GM19023 (cell line): Measurements from ENCODE around the gene ZP3.
"Not testable (repeated sequence)": the region's sequence is repeated elsewhere in the genome, so short reads cannot be mapped to it uniquely, and the experiment has no call there.

Experiments used
- ATAC-seq: cut with Tn5 transposase; IDR thresholded peaks from one replicate; pipeline ENCODE4 v1.9.1; 2021; ENCODE audit warnings: mild to moderate bottlenecking, moderate library complexity; ENCODE audit not compliant: unreplicated experiment

ZP3 gene

DNA sequence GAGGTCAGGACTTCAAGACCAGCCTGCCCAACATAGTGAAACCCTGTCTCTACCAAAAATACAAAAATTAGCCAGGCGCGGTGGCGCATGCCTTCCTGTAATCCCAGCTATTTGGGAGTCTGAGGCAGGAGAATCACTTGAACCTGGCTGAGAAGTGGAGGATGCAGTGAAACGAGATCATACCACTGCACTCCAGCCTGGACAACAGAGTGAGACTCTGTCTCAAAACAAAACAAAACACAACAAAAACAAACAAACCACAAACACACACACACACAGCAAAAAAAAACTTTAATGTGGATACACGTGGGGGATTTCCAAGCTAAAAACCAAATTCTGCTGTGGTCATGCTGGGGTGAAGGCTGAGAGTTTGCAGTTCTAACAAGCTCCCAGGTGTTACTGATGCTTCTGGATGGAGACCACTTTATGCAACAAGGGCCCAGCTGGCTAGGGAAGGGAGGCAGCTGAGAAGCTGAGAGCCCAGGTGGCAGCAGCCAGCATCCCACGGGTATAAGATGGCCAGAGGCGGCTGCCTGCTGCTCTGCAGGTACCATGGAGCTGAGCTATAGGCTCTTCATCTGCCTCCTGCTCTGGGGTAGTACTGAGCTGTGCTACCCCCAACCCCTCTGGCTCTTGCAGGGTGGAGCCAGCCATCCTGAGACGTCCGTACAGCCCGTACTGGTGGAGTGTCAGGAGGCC, at the start of gene ZP3:
Gene ZP3, plus strand, starts transcription at position 538 of the 699 bp plus-strand sequence. Its CDS starts 15 bp downstream, at position 553.
- peak; percentile 75 for ATAC-seq

DNA sequence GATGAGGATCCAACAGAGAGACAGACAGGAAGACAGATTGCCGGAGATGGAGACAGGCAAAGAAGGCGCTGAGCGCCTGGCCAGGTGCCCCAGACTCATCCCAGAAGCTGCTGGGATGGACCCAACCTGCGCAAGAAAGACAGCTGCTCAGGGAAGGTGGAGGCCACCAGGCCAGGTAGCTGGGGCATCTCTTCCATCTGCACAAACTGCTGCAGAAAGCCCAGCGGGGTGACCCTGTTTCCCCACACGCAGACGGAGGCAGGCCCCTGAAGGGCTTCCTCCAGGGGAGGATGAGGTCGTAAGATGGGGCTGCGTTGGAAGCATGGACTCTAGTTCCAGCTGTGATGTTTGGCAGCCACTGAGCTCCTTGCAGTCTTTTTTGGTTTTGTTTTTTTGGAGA, 49.5 kb upstream of the ZP3 start:
- no peak for ATAC-seq

DNA sequence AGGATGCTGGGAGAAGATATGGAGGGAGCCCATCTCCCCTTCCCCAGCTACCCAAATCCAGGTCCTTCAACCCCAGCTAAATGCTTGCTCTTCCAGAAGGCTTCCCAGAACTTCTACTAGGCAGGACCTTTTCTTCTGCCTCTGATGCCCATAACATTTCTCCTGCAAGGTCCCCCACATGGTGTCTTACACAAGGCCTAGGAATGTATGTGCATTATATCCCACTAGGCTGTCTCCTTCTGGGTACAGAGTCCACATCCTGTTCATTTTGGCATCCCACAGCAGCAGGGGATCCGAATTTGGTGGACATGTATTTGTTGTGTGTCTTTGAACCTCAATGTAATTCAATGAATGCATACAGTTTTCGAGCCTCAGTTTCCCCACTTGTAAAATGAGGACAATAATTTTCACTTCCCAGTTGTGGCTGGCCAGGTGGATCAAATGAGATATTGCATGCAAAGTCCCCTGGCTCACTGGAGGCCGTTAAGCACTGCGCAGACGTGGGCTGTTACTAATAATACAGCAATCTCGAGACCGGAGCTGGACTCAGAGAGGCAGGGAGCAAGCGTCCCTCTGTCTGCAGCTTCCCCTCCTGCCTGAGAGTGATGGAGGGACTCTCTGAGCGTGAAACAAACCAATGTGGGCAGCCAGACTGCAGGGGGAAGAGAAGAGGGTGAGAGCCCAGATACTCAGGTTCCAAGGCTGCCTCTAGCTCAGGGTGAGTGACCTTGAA, 47.4 kb upstream of the ZP3 start:
- ATAC-seq: no peak

DNA sequence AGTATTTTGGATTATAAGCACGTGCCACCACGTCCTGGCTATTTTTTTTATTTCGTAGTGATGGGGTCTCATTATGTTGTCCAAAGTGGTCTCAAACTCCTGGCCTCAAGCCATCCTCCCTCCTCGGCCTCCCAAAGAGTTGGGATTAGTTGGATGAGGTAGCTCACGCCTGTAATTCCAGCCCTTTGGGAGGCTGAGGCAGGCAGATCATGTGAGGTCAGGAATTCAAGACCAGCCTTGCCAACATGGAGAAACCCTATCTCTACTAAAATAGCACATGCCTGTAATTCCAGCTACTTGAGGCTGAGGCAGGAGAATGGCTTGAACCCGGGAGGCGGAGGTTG, 44.2 kb upstream of the ZP3 start:
- no peak for ATAC-seq

DNA sequence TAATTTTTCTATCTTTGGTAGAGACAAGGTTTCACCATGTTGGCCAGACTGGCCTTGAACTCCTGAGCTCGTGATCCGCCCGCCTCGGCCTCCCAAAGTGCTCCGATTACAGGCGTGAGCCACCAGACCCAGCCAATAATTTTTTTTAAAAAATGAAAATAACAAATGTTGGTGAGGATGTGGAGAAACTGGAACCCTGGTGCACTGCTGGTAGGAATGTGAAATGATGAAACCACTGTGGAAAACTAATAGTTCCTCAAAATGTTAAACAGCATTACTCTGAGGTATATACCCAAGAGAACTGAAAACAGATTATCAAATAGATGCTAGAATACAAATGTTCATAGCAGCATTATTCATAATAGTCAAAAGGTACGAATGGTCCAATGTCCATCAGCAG, 42.9 kb upstream of the ZP3 start:
- ATAC-seq: no peak

DNA sequence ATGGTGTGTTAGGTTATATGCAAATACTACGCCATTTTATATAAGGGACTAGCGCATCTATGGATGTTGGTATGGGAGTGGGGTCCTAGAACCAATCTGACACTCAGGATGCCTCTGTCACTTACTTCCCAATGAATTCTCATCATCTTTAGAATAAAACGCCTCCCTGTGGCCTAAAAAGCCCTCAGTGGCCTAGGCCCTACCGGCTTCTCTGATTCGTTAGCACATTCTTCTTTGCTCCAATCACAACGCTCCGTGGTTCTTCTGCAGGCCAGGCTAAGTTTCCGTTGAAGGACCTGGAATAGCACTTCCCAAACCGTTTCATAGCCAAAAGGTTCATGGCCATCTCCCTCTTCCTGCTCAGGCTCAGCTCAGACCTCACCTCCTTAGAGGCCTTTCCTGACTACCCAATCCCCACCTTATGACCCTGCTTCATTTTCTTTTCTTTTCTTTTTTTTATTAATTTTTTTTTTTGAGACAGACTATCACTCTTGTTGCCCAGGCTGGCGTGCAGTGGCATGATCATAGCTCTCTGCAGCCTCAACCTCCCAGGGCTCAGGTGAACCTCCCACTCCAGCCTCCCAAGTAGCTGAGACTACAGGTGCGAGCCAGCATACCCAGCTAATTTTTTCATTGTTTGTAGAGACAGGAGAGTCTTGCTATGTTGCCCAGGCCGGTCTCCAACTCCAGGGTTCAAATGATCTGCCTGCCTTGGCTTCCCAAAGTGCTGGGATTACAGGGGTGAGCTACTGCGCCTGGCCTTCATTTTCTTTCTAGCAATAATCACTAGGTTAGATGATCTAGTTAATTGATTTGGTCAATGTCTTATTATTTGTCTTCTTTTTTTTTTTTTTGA, 41.4 kb upstream of the ZP3 start:
- no peak for ATAC-seq

DNA sequence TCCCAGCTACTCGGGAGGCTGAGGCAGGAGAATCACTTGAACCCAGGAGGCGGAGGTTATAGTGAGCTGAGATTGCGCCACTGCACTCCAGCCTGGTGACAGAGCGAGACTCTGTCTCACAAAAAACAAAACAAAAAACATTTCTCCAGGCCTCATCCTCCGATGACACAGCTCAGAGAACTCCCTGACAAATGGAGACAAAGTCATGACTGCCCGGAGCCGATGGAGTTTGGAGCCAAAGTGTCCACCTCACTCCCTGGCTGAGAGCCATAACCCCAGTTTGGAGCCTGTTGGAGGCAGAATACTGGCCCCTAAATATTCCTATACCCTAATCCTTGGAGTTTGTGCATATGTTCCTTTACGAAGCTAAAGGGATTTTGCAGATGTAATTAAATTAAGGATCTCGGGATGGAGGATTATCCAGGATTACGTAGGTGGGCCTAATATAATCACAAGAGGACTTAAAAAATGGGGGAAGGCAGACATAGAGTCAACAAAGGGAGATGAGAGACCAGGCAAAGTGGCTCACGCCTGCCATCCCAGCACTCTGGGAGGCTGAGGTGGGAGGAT, 38.0 kb upstream of the ZP3 start:
- ATAC-seq: no peak

DNA sequence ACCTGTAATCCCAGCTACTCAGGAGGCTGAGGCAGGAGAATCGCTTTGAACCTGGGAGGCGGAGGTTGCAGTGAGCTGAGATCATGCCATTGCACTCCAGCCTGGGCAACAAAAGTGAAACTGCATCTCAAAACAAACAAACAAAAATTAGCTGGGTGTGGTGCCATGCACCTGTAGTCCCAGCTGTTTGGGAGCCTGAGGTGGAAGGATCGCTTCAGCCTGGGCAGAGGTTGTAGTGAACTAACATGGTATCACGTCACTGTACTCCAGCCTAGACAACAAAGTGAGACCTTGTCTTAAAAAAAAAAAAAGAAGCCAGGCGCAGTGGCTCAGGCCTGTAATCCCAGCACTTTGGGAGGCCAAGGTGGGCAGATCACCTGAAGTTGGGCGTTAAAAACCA, 37.0 kb upstream of the ZP3 start:
- not testable (repeated sequence) for ATAC-seq

DNA sequence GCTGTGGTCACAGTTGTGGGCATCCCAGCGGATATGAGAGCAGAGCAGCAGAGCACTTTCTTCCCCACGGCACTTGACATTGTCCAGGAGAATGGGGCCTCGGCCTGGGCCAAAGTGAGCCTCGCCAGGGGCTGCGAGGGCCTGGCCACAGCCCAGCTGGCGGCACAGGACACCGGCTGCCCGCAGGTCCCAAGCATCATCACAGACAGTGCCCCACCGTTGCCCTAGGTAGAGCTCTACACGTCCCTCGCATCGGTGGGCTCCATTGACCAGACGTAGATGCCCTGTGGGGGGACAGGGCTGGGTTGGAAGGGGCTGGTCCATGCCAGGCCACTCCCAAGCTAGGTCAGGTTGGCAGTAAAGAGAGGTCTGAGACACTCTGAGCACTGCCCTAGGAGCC, 34.7 kb upstream of the ZP3 start:
- ATAC-seq: no peak

DNA sequence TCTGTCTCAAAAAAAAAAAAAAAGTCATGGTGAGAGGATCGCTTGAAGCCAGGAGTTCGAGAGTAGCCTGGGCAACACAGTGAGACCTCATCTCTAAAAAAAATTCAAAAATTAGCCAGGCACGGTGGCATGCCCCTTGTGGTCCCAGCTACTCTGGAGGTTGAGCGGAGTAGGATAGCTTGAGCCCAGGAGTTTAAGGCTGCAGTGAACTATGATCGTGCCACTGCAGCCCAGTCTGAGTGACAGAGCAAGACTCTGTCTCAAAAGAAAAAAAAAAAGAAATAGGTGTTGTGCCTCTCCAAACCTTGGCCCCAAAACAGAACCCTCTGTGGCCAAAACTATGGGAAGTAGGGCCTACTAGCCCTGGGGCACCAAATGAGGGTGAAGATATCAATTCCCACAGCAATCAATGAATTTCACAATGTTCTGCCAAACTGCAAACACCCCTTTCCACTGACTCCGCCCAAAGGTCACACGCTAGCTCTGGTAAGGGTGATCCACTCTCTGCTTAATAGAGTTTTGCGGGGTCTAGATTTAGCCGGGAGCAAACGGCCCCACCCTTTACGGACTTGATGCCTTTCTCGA, 32.1 kb upstream of the ZP3 start:
- no peak for ATAC-seq

DNA sequence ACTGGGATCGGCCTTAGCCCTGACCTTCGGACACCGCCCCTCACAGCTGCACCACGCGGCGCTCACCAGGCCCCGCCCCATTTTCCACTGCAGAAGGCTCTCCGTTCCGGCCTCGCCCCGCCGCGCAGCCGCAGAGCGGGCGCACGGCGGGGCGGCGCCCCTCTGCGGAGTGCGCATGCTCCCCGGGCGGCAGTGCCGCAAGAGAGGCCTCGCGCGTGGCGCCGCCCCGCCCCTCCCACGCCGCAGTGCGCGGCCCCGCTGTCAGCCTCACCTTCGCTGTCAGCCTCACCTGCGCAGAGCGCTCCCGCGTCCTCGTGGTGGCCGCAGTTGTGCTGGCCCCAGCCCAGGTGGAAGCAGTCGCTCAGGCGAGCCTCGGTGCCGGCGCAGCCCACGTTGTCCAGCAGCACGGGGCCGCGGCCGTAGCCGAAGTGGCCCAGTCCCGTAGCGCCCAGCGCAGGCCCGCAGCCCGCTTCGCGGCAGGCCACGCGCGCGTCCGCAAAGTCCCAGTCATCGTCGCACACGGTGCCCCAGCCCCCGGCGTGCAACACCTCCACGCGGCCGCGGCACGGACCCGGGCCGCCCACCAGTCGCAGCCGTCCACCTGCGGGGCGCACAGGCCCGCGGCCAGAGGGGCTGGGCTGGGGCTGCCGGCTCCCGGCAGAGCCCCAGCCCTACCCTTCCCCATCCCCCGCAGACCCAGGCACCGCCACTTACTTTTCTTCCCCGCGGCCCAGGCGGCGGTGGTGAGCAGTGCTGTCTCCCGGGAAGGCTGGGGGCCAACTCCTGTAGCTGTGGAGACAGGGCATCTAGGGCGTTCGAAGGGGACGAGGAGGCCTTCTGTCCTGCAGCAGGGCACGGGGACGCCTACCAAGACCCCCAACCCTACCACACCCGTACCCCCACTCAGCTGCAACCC, 31.4 kb upstream of the ZP3 start:
- peak; percentile 92 for ATAC-seq

DNA sequence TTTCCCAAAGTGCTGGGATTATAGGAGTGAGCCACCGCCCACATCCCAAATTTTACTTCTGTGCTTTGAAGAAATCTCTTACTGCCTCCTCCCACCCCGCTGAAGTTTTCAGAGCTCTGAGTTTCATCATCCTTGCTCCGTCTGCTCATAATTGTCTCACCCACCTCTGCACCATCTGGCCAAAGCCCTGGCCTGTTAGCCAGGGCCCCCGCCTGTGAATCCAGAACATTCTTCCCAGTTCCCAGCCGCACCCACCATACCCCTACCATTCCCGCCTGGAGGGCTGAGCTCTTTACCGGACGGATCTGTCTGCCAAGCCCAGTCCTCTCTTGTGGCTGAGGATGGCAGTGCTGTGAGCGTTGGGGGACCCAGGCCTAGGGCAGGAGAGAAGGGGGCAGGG, 29.8 kb upstream of the ZP3 start:
- no peak for ATAC-seq

DNA sequence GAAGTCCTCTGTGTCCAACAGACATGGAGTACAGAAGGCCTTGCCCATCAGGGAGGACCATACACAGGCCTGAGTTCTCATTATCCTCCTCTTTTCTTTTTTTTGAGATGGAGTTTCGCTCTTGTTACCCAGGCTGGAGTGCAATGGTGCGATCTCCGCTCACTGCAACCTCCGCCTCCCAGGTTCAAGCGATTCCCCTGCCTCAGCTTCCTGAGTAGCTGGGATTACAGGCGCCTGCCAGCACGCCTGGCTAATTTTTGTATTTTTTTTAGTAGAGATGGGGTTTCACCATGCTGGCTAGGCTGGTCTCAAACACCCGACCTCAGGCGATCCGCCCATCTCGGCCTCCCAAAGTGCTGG, 29.2 kb upstream of the ZP3 start:
- ATAC-seq: not testable (repeated sequence)

DNA sequence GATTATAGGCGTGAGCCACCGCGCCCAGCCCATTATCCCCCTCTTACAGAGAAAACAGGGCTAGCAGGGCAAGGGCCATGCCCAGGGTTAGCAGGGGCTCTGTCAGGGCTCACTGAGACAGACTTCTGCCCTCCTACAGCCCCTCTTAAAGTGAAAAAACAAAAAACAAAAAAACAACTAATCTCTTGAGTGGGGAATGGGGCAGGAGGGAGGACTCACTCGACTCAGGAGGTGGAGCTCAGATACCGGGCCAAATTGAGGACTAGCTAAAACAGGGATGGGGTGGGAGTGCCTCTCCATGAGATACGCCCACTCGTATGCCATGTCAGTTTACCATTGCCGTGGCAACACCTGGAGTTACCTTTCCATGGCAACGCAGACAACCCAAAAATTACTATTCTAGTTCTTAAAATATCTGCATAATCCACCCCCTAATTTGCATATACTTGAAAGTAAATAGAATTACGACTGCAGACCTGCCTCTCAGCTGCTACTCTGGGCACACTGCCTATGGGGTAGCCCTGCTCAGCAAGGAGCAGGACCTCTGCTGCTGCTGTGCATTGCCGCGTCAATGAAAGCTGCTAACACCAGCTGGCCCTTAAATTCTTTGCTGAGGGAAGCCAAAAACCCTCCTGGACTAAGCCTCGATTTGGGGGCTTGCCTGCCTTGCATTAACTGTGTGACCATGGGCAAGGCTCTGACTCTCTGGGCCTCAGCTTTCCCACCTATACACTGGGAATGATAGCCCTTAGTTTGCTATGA, 28.6 kb upstream of the ZP3 start:
- ATAC-seq: no peak

DNA sequence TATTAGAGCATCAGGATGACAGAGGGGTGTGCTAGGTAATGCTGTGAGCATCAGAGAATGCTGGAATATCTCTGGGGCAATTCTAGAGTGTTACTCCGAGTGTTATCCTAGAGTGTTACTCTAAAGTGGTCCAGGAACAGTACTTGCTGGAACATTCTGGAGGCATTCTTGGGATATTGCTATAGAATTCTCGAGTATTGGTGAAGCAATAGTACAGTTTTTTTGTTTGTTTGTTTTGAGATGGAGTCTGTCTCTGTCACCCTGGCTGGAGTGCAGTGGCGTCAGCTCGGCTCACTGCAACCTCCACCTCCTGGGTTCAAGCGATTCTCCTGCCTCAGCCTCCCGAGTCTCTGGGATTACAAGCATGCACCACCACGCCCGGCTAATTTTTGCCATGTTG, 27.9 kb upstream of the ZP3 start:
- no peak for ATAC-seq

DNA sequence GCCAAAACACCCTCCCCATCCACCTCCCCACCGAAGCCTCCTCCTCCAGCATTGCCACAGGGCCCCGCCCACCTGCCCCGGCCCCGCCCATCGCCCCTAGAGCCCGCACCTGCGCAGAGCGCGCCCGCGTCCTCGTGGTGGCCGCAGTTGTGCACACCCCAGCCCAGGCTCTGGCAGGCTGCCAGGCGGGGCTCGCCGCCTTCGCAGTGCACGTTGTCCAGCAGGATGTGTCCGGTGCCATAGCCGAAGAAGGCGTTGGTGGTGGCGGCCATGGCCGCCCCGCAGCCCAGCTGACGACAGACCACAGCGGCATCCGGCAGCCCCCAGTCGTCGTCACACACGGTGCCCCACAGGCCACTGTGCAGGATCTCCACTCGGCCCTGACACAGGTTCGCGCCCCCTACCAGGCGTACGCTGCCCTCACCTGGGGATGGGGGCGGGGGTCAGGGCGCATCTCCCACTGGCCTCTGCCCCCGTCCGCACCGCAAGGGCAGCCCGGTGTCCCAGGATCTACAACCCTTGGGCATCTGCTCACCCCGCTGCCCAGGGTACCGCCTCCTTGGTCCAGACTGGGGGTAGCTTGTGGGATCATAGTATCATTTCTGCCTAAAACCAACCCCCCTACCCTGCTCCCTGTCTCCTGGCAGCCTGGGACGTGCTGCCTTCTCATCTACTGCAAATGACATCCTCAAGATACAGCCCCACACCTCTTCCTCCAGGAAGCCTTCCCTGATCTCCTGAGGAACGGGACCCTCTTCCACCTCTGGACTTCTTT, 27.2 kb upstream of the ZP3 start:
- ATAC-seq: no peak

DNA sequence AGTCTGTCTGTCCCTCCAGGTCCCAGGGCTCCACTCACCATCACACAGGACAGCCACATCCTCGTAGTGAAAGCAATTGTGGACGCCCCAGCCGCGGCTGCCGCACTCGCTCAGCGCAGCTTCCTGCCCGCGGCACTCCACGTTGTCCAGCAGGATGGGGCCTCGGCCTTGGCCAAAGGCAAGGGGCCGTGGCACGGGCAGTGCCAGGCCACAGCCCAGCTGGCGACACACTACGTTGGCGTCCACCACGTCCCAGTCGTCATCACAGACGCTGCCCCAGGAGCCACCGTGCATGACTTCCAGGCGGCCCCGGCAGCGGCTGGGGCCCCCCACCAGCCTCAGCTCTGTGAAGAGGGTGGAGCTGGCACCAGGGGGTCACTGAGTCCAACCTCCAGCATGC, 24.5 kb upstream of the ZP3 start:
- no peak for ATAC-seq

DNA sequence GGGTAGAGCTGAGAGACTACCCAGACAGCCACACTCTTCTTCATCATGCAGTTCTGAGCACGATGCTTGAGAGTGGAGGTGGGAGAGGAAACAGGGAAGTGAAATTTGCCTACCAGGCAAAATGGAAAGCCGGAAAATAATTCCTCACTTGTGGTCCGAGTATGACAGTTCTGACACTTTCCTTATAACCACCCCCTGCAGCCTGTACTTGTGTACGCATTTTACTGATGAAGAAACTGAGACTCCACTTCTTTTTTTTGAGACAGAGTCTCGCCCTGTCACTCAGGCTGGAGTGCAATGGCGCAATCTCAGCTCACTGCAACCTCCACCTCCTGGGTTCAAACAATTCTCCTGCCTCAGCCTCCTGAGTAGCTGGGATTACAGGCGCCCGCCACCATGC, 21.7 kb upstream of the ZP3 start:
- ATAC-seq: not testable (repeated sequence)
